ENCODE data around the gene PCMTD2.
"Not testable (repeated sequence)": the region's sequence is repeated elsewhere in the genome, so short reads cannot be mapped to it uniquely, and the experiment has no call there.

DNA sequence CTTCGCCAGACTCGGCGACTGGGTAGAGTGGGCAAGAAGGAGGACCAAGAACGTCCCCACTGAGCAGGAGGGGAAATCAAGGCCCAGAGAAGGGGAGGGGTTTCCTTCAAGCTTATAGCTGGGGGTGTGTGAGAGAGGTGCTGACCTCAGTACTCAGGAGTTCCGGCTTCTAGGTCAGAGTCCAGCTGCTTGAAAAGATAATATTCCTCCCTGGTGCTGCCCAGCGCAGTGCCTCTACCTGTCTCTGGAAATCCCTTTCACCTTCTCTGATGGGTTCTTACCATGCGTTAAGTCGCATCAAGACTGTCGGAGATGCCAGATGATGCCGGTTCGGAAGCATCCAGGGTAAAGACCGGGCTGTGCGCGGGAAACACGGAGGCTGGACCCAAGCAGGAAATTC, 61.8 kb downstream of the PCMTD2 start:
- TF ChIP-seq CTCF (IDR thresholded peaks at IDR 0.05; ENCODE audit: insufficient read depth, low read length, poor library complexity, severe bottlenecking); EZH2phosphoT487 (conservative IDR thresholded peaks at IDR 0.05; ENCODE audit: low read length): not testable (repeated sequence)
